ENCODE data around the gene TRAF2.

- TF ChIP-seq POLR2A (IDR thresholded peaks at IDR 0.05) (no peak), CTCF (IDR thresholded peaks at IDR 0.05) (no peak)
Measured at GRCh38 chr9:136936645-136937170, 50.4 kb downstream of the TRAF2 start.

All from right lobe of liver (tissue), 4 donors.